ENCODE measurements around the gene HAL.

Gene HAL

DNA sequence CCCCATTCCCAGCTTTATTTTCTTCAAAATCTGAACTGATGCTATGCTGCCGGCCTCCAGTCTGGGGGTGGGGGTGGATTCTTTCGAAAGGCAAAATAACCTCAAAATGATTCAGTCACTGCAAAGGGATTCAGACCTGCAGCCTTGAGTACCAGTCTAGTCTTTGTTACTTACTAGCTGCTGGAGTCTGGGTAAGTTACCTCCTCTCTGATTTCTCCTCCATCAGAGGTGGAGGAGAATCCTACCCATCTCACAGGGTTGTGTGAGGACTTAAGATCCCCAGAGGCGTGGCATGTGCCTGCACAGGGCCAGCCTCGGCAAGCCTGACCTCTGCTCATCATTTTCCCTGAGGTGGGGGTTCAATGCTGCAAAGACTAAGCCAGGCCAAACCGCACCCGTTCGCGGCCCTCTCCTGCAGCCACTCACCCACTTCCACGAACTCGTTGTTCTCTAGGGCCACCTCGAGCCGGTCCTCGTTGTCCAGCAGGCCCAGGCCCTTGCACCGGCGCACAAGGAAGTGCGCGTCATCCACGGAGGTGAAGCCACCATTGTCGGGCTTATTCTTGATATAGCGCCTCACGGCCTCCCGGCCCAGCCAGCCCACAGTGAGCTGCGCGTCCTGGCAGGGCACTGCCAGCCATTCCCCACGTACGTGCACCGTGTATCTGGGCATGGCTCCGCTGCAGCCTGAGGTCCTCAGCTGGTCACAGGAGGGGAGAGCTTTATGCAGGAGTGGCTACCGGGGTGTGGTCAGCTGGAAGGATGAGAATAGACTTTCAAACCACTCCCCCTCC lies 709 bp downstream of the HAL start:
- Histone ChIP-seq H3K9ac (ENCODE audit: low read depth, low read length) (no peak overlapping the region), H3K36me3 (ENCODE audit: insufficient read depth, low read length) (no peaks in the 10 kb centered on the region), H3K4me1 (ENCODE audit: insufficient read depth, low read length) (peaks cover 6% of the 10 kb centered on the region; the same call in 1 of the 2 replicates), H3K9me3 (ENCODE audit: control insufficient read depth, insufficient read depth, low read length) (no peaks in the 10 kb centered on the region)

DNA sequence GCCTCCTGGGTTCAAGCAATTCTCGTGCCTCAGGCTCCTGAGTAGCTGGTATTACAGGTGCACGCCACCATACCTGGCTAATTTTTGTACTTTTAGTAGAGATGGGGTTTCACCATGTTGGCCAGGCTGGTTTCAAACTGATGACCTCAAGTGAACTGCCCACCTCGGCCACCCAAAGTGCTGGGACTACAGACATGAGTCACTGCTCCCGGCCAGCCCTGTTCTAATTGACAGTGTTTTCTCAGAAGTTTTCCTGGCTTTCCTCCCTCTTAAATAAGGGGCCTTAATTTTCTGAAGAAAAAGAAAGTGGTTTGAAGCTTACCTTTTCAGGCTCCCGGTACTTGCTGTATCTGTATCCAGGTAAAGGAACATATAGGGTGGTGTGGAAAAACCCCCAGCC lies 1.7 kb downstream of the HAL start:
- Histone ChIP-seq H3K9ac (ENCODE audit: low read depth, low read length) (no peak overlapping the region), H3K4me1 (ENCODE audit: insufficient read depth, low read length) (peaks cover 6% of the 10 kb centered on the region; the same call in 1 of the 2 replicates), H3K9me3 (ENCODE audit: control insufficient read depth, insufficient read depth, low read length) (no peaks in the 10 kb centered on the region), H3K36me3 (ENCODE audit: insufficient read depth, low read length) (no peaks in the 10 kb centered on the region)

DNA sequence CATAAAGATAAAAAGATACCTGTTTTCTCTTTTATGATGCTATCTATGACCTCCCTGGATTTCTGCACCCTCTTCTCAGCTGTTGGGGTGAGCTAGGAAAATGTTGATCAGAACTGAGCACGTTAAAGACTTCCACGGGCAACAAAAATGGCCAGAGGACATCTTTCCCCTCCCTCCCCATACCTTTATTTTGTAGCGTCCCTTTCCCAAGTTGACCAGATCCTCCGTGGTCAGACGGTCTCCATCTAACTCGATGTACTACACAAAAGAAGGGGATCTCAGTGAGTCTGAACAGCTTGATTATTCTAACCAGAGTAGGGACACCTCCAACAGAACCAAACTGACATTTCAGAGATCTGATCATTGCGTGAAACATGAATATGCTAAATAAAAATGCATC lies 2.2 kb downstream of the HAL start:
- H3K4me1 ChIP-seq (ENCODE audit: insufficient read depth, low read length), result peaks cover 6% of the 10 kb centered on the region; the same call in 1 of the 2 replicates
- H3K9ac ChIP-seq (ENCODE audit: low read depth, low read length), result no peak overlapping the region
- H3K36me3 ChIP-seq (ENCODE audit: insufficient read depth, low read length), result no peaks in the 10 kb centered on the region
- H3K9me3 ChIP-seq (ENCODE audit: control insufficient read depth, insufficient read depth, low read length), result no peaks in the 10 kb centered on the region

DNA sequence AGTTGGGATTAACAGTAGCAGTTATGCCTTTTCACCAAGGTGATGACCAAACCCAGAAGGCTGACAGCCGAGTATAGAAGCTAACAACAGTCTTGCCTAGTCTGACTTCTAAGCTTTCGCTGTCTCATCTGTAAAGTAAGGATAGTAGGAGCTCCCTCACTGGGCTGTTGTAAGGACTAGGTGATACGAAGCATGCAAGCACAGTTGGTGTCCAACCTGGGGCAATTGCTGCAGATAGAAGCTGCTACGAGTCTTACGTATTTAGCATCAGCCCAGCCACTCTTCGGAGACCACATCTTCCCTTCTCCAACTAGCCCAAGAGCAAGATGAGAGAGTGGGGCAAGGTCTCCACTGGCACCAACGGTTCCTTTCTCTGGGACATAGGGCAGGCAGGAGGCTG lies 6.0 kb downstream of the HAL start:
- H3K9me3 ChIP-seq (ENCODE audit: control insufficient read depth, insufficient read depth, low read length), result no peaks in the 10 kb centered on the region
- no peaks in the 10 kb centered on the region for H3K36me3 ChIP-seq (ENCODE audit: insufficient read depth, low read length)
- peaks cover 11% of the 10 kb centered on the region for H3K4me1 ChIP-seq (ENCODE audit: insufficient read depth, low read length)
- H3K9ac ChIP-seq (ENCODE audit: low read depth, low read length), result no peak overlapping the region

DNA sequence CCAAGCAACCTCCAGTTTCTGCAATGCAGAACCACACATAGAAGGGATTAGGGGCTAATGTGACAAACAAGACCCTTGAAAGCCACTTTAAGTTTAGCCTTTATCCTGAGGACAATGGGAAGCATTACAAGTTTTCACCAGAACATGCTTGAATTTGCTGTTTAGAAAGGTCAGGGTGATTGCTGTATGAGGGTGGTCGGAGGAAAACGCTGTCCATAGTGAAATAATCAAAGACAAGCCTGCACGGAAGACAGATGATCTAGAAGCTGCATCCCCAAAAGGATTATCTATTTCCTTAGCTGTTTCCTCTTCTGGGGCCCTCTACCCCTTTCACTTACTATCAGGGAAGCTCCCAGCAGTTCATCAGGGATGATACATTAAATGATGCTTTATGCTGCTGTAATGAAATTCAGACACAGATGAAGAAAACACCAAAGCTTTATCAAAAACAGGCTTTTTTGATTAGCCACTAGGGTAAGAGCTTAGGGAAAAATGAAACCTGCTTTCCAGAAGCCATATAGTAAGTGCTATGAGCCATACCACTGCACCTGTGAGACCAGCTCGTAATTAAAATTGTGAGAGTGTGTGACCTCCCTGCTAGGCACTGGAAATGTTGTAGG lies 6.5 kb downstream of the HAL start:
- Histone ChIP-seq H3K4me1 (ENCODE audit: insufficient read depth, low read length) (peaks cover 11% of the 10 kb centered on the region), H3K36me3 (ENCODE audit: insufficient read depth, low read length) (no peaks in the 10 kb centered on the region), H3K9me3 (ENCODE audit: control insufficient read depth, insufficient read depth, low read length) (no peaks in the 10 kb centered on the region), H3K9ac (ENCODE audit: low read depth, low read length) (no peak overlapping the region)

DNA sequence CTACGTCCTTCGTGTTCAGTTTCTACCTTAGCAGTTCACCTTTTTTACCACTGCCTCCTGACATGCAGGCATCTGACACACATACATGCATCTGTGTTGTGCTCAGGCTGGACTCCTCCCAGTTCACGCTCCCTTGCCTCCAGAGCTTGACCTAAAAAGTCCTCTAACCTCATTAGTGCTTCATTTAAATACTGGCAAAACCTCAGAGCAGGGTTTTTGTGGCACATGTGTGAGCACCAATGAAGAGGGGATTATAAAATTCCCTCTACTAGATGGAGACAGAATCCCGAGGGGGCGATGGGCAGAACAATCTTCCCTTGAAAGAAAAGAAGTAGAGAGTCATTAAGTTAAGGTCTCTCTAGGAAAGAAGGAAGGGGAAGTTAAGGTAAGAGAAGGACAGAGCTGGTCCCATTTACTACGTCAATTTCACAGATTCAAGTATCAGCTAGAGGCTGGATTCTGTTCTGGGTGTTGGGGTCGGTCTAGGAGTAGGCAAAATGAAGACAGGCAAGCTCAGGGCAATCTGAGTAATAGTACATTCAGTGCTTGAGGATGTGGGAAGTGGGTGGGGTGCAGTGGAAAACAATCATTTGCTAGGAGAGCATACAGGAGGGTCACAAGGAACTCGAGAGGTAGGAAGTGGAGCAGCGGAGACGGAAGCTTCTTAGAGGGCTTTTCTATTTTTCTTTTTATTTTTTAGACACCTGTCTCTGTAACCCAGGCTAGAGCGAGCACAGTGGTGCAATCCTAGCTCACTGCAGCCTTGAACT lies 7.5 kb downstream of the HAL start:
- no peaks in the 10 kb centered on the region for H3K36me3 ChIP-seq (ENCODE audit: insufficient read depth, low read length)
- no peak overlapping the region for H3K9ac ChIP-seq (ENCODE audit: low read depth, low read length)
- peaks cover 11% of the 10 kb centered on the region for H3K4me1 ChIP-seq (ENCODE audit: insufficient read depth, low read length)
- H3K9me3 ChIP-seq (ENCODE audit: control insufficient read depth, insufficient read depth, low read length), result no peaks in the 10 kb centered on the region

DNA sequence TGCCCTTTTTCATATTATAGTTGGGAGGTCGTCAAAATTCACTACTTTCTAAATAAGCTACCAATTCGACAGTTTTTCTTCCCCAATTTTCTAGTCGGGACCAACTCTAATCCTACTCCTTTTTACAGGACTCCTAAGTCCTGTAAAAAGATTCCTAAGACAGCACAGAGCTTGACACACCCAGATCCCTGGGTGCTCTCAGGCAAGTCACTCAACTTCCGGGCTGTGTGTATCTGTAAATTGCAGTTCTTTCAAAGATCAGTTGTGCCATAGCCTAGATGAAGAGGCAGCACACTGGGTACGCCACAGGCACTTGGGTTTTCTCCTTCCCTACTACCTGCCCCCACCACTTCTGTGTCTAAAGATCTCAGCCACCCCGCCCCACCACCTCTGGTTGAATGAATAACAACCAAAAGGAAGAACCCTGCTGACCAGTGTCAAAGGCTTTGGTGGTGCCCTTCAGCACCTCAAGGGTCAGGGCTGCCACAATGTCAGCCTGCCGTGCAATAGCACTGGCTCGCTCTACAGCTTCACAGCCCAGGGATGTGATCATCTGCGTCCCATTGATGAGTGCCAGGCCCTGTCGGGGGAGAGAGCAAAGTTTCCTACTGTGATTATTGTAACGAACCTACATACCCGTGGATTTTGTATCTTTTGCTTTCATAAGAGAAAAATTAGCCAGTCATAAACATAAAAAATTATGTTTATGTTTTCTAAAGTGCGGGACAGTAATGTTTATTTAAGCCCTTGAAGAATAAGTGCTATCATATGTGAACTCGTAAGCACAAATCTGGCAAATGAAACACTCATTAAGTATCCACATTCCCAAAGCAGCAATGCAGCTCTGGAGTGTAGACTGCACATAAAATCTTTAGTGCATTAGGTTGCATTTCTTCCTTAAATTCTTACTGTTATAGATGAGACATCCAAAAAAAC lies 9.2 kb downstream of the HAL start:
- H3K36me3 ChIP-seq (ENCODE audit: insufficient read depth, low read length), result no peaks in the 10 kb centered on the region
- no peaks in the 10 kb centered on the region for H3K9me3 ChIP-seq (ENCODE audit: control insufficient read depth, insufficient read depth, low read length)
- peaks cover 11% of the 10 kb centered on the region for H3K4me1 ChIP-seq (ENCODE audit: insufficient read depth, low read length)
- no peak overlapping the region for H3K9ac ChIP-seq (ENCODE audit: low read depth, low read length)

DNA sequence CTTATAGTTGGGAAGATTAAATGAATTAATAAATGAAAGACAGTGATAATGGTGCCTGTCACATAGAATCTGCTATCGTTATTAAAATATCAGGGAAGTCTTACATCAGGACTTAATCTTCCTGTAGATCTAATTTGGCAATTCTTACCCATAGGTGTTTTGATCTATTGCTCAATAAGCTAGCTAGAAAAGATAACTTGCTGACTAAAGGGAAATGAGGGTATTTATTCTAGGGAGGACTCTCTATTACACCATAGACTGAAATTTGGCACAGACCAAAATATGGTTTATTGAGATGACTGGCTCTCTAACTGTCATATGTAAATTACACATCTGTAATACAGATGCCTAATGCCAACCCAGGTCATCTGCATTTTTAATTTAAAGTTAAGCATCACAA lies 11.5 kb downstream of the HAL start:
- no peak overlapping the region for H3K9ac ChIP-seq (ENCODE audit: low read depth, low read length)
- no peaks in the 10 kb centered on the region for H3K36me3 ChIP-seq (ENCODE audit: insufficient read depth, low read length)
- H3K4me1 ChIP-seq (ENCODE audit: insufficient read depth, low read length), result peaks cover 11% of the 10 kb centered on the region
- H3K9me3 ChIP-seq (ENCODE audit: control insufficient read depth, insufficient read depth, low read length), result no peaks in the 10 kb centered on the region

DNA sequence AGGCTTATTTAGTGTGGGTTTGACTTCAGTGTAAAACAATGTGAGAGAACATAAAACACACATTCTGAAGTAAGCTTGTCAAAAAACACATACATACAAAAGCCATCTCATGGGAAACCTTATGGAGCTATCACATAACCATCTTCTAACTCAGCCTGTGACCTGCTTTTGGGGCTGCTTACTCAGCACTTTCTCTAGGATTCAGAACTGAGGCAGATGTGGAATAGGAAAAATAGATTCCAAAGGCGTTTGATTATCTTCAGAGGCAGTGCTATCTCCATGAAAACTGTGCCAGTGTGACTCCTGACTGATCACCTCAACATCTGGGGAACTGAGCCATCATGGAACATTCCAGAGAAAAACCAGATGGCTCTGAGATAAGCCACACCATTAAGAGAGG lies 13.5 kb downstream of the HAL start:
- H3K9ac ChIP-seq (ENCODE audit: low read depth, low read length), result no peak overlapping the region
- H3K4me1 ChIP-seq (ENCODE audit: insufficient read depth, low read length), result peaks cover 11% of the 10 kb centered on the region
- no peaks in the 10 kb centered on the region for H3K36me3 ChIP-seq (ENCODE audit: insufficient read depth, low read length)
- no peaks in the 10 kb centered on the region for H3K9me3 ChIP-seq (ENCODE audit: control insufficient read depth, insufficient read depth, low read length)

DNA sequence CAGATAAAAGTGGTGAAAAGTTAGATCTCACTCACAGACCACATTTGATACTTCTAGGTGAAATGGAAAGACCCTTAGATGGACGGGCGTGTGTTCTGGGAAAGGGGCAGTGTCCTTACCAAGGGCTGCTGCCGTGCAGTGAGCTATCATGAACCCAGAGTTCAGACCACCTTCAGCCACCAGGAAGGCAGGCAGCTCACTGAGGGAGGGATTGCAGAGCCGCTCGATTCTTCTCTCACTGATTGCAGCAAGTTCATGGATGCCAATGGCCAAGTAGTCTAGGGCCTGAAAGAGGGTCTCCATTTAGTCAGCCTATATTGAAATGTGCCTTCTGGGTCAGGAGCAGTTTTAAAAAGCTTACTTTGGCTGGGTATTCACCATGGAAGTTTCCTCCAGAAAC lies 15.7 kb downstream of the HAL start:
- peaks cover 4% of the 10 kb centered on the region; the same call in 1 of the 2 replicates for H3K4me1 ChIP-seq (ENCODE audit: insufficient read depth, low read length)
- H3K9me3 ChIP-seq (ENCODE audit: control insufficient read depth, insufficient read depth, low read length), result no peaks in the 10 kb centered on the region
- H3K36me3 ChIP-seq (ENCODE audit: insufficient read depth, low read length), result no peaks in the 10 kb centered on the region
- no peak overlapping the region for H3K9ac ChIP-seq (ENCODE audit: low read depth, low read length)

DNA sequence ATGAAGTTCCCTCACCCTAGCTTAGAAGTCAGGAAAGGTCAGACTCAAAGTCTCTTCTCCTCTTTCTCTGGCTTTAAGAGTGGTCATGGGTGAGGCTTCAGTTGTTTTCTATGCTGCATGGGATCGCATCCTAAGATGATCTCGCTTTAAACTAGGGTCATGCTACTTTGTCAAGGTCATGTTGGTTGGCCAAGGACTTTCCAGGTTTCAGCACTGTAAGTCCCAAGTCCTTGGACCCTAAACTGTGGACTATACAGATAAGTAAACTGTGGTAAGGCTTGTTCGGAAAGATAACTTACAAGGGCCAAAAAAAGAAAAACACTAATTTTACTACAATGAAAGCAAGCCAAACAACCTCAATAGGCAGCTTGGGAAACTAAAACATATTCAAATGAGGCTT lies 17.4 kb downstream of the HAL start:
- Histone ChIP-seq H3K9ac (ENCODE audit: low read depth, low read length) (no peak overlapping the region), H3K36me3 (ENCODE audit: insufficient read depth, low read length) (no peaks in the 10 kb centered on the region), H3K9me3 (ENCODE audit: control insufficient read depth, insufficient read depth, low read length) (no peaks in the 10 kb centered on the region), H3K4me1 (ENCODE audit: insufficient read depth, low read length) (peaks cover 4% of the 10 kb centered on the region; the same call in 1 of the 2 replicates)

DNA sequence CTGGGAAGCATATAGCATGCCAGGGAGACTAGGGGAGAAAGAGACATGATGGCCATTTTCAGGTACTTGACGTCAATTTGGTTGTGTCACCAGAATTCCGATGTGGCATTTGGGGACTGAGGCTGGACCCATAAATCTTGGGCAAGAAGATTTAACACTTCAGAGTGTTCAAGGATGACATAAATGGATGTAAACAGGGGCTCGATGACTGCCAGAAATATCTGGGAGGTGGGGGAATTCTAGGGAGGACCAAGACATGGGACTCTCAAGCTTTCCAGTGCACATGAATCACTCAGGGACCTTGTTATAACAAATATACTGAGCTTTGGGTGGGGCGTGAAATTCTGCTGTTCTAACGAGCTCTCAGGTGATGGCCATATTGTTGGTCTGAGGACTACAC lies 17.8 kb downstream of the HAL start:
- Histone ChIP-seq H3K36me3 (ENCODE audit: insufficient read depth, low read length) (no peaks in the 10 kb centered on the region), H3K9me3 (ENCODE audit: control insufficient read depth, insufficient read depth, low read length) (no peaks in the 10 kb centered on the region), H3K9ac (ENCODE audit: low read depth, low read length) (no peak overlapping the region), H3K4me1 (ENCODE audit: insufficient read depth, low read length) (peaks cover 4% of the 10 kb centered on the region; the same call in 1 of the 2 replicates)

DNA sequence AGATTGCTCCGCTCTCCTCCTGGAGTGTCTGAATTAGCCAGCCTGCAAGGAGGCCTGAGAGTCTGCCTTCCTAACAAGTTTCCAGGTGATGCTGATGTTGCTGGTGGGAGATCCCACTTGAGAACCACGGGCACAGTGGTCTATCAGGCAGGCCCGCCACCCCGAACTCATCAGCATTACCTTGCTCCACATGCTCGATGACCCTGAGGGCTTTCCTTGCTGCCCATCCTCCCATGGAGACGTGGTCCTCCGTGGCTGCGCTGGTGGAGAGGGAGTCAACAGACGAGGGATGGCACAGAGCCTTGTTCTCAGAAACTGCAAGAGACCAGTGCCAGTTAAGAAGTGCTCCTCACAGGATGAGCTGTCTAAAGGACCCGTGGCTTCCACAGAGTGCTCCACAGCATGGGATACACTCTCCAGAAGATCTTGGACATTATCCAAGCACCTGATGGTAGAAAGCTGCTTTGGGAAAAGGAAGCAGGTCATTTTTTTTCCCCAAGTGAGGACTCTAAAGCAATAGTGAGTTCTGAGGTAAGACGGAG lies 18.3 kb downstream of the HAL start:
- Histone ChIP-seq H3K4me1 (ENCODE audit: insufficient read depth, low read length) (peaks cover 4% of the 10 kb centered on the region; the same call in 1 of the 2 replicates), H3K36me3 (ENCODE audit: insufficient read depth, low read length) (no peaks in the 10 kb centered on the region), H3K9me3 (ENCODE audit: control insufficient read depth, insufficient read depth, low read length) (no peaks in the 10 kb centered on the region), H3K9ac (ENCODE audit: low read depth, low read length) (no peak overlapping the region)
